ENCODE data around the gene PLPP1. TPM values are rescaled to one million over a fixed set of nuclear protein-coding genes. Genes with fewer than 3 reads are reported as not detected.

The PLPP1 gene
- total RNA-seq, 2 donors from 2014 or later, result 53.0 to 85.7 TPM

GRCh38 chr5:55384072-55384471 is 150.7 kb downstream of the PLPP1 start:
- intact Hi-C loops (cut with DNase I), result no loop called here
- H3K9me3 ChIP-seq, result no peaks in the 10 kb centered on the region
- H3K9ac ChIP-seq (ENCODE audit: low read depth in 2 of 2, low read length in 2 of 2), result no peak overlapping the region
- no peak overlapping the region for H3K4me3 ChIP-seq
- H3K27me3 ChIP-seq, result no peaks in the 10 kb centered on the region
- H3K4me1 ChIP-seq, result no peaks in the 10 kb centered on the region
- no peaks in the 10 kb centered on the region for H3K36me3 ChIP-seq
- no peak overlapping the region for H3K27ac ChIP-seq
- no peak for DNase-seq
- no peak for TF ChIP-seq CTCF (IDR thresholded peaks at IDR 0.05)

- no peak overlapping the region for H3K27ac ChIP-seq
- H3K36me3 ChIP-seq, result no peaks in the 10 kb centered on the region
- H3K9ac ChIP-seq (ENCODE audit: low read depth in 2 of 2, low read length in 2 of 2), result no peak overlapping the region
- no peaks in the 10 kb centered on the region for H3K27me3 ChIP-seq
- no peaks in the 10 kb centered on the region for H3K9me3 ChIP-seq
- H3K4me1 ChIP-seq, result no peaks in the 10 kb centered on the region
- H3K4me3 ChIP-seq, result no peak overlapping the region
- no peak for DNase-seq
- intact Hi-C loops (cut with DNase I), result no loop called here
- no peak for TF ChIP-seq CTCF (IDR thresholded peaks at IDR 0.05)
Measured at GRCh38 chr5:55383254-55383653, 151.5 kb downstream of the PLPP1 start.

GRCh38 chr5:55377810-55378209 is 157.0 kb downstream of the PLPP1 start:
- intact Hi-C loops (cut with DNase I), result no loop called here
- no peak for TF ChIP-seq CTCF (IDR thresholded peaks at IDR 0.05)
- H3K9me3 ChIP-seq, result no peaks in the 10 kb centered on the region
- no peak overlapping the region for H3K27ac ChIP-seq
- no peak overlapping the region for H3K4me3 ChIP-seq
- H3K9ac ChIP-seq (ENCODE audit: low read depth in 2 of 2, low read length in 2 of 2), result no peak overlapping the region
- H3K27me3 ChIP-seq, result no peaks in the 10 kb centered on the region
- no peaks in the 10 kb centered on the region for H3K4me1 ChIP-seq
- no peak for DNase-seq
- no peaks in the 10 kb centered on the region for H3K36me3 ChIP-seq

Small RNA genes lying within 50 kb of the gene (microRNA-seq; reads per million reads assigned to microRNA genes)
- not detected for gene MIR5687

Other genes starting within 250 kb of the PLPP1 start
- 10 to 100 TPM; 20.8 to 24.6 TPM for gene DHX29, start 227.3 kb downstream of the PLPP1 start, total RNA-seq
- 10 to 100 TPM; 53.7 to 69.0 TPM for gene MTREX, start 227.0 kb downstream of the PLPP1 start, total RNA-seq
- gene SLC38A9, start 177.4 kb upstream of the PLPP1 start, total RNA-seq, result 10 to 100 TPM; 17.3 to 20.0 TPM
- gene DDX4, start 203.1 kb upstream of the PLPP1 start, total RNA-seq, result not detected